GM18511 (cell line): ENCODE measurements around the gene FOXRED2.
"Not testable (repeated sequence)": the region's sequence is repeated elsewhere in the genome, so short reads cannot be mapped to it uniquely, and the experiment has no call there.

Source experiments
- ATAC-seq: cut with Tn5 transposase; IDR thresholded peaks from one replicate; pipeline ENCODE4 v1.9.1; 2021; ENCODE audit warnings: mild to moderate bottlenecking, moderate library complexity; ENCODE audit not compliant: unreplicated experiment

FOXRED2 gene

GRCh38 chr22:36452250-36452977 is 54.4 kb downstream of the FOXRED2 start:
- no peak for ATAC-seq

- not testable (repeated sequence) for ATAC-seq
These were observed 55.9 kb downstream of the FOXRED2 start for GRCh38 chr22:36450923-36451322.

DNA sequence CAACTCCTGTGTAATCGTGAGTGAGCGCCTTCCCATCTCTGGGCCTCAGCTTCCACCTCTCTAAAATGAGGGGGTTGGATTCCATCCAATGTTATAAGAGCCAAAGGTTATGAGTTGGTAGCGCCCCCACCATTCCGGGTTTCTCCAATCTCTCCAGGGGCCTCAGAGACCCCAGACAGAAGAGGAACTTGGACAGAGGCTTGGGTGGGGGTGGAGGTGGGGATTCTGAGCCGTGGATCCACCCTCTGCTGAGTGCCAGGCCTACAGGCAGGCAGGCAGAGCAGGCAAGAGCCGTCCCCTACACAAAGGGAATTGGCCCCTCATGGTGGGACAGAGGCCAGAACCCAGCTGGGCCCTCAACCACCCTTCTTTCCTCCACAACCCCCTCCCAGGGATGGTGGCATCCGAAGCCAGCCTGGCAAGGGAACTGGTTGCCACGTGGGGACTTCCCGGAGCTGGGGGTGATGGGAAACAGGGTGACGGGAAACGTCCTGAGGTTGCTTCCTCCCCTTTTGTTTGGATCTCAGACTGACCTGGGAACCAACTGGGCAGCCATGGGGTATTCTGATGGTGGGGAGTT is 57.2 kb downstream of the FOXRED2 start:
- ATAC-seq = no peak

DNA sequence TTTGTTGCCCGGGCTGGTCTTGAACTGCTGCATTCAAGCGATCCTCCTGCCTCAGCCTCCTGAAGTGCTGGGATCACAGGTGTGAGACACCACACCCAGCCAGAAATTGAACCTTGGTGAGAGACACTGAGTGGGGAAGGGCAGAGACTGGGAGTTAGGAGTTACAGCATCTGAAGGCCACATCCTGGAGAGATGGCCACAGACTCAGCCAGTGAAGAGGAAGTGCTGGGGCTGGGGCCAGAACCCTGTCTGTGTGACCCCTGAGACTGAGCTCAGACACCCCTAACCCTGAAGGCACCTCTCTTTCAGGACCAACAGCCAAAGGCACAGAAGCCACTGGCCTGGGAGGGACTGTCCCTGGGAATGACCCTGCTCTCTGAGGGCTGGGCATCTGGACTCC is 59.2 kb downstream of the FOXRED2 start:
- ATAC-seq = no peak

- ATAC-seq = no peak
These were observed 61.6 kb downstream of the FOXRED2 start for GRCh38 chr22:36445158-36445668.

GRCh38 chr22:36443198-36443770 is 63.6 kb downstream of the FOXRED2 start:
- ATAC-seq = no peak

GRCh38 chr22:36442506-36443197 is 64.2 kb downstream of the FOXRED2 start:
- ATAC-seq = no peak

- no peak for ATAC-seq
These were observed 66.3 kb downstream of the FOXRED2 start for GRCh38 chr22:36440429-36441002.

GRCh38 chr22:36439481-36440271 is 67.2 kb downstream of the FOXRED2 start:
- ATAC-seq = no peak
